BJ (cell line): ENCODE results near the gene FRYL. TPM values are rescaled to one million over a fixed set of nuclear protein-coding genes. Genes with fewer than 3 reads are reported as not detected.

ENCODE experiments used
- CTCF ChIA-PET: fragments of 350-600 bp; formaldehyde crosslinking; extraction: SDS; loops from one replicate; lab custom pipeline; 2021; ENCODE audit warnings: antibody characterized with exemption, inconsistent platforms; lab: Yijun Ruan, JAX
- POLR2A ChIA-PET: fragments of 300-600 bp; sonication (Branson Sonifier 250); formaldehyde crosslinking; extraction: SDS; loops from one replicate; lab custom pipeline; 2021; ENCODE audit warnings: antibody characterized with exemption; lab: Charles Lee
- DNase-seq: peaks from one replicate; pipeline ENCODE4 v3.0.0-alpha.2; 2011; ENCODE audit warnings: low read depth
- H3K27me3 ChIP-seq: 2 replicates; pipeline ENCODE4 v1.6.0; 2011; ENCODE audit warnings: low read length; ENCODE audit not compliant: control insufficient read depth, insufficient read depth
- H3K36me3 ChIP-seq: 2 replicates; pipeline ENCODE4 v1.5.1; 2011; ENCODE audit warnings: low read length; ENCODE audit not compliant: control insufficient read depth, insufficient read depth
- H3K4me3 ChIP-seq: 2 replicates; pipeline ENCODE4 v1.5.1; 2011; ENCODE audit warnings: low read depth, mild to moderate bottlenecking, control low read depth, low read length
- CTCF ChIP-seq: IDR thresholded peaks from 2 replicates; pipeline ENCODE4 v1.5.1; 2011; ENCODE audit warnings: low read depth, mild to moderate bottlenecking, control low read depth, inconsistent platforms, low read length, moderate library complexity; ENCODE audit not compliant: insufficient read depth
- polyA plus RNA-seq: library from polyadenylated mRNA; depleted of rRNA; stranded (reverse); fragments of >200 nt; gene quantifications from 2 replicates; pipeline ENCODE4 v1.2.3, GENCODE V29; 2011

The FRYL gene
- polyA plus RNA-seq, 1 experiment: 12.6 TPM

GRCh38 chr4:48681856-48682255, 98.2 kb downstream of the FRYL start:
- POLR2A ChIA-PET: no interaction called here
- CTCF ChIA-PET: interaction anchor here (0.7 to 2.3 kb wide), 4 partner anchors 13 to 108 kb away, joined by 3 to 5 read pairs (median 4); no protein-coding TSS in a partner anchor
- Histone ChIP-seq H3K4me3 (no peak overlapping the region), H3K27me3 (no peaks in the 10 kb centered on the region), H3K36me3 (no peaks in the 10 kb centered on the region)
- peak; percentile 36 for TF ChIP-seq CTCF
- no peak for DNase-seq

- DNase-seq: no peak
- no peak for TF ChIP-seq CTCF
- Histone ChIP-seq H3K4me3 (no peak overlapping the region), H3K27me3 (no peaks in the 10 kb centered on the region), H3K36me3 (no peaks in the 10 kb centered on the region)
- POLR2A ChIA-PET: no interaction called here
- CTCF ChIA-PET: interaction anchor here (0.9 to 2.3 kb wide), 3 partner anchors 13 to 102 kb away, joined by 3 to 5 read pairs (median 3); no protein-coding TSS in a partner anchor
These were observed 99.1 kb downstream of the FRYL start for GRCh38 chr4:48680848-48681568.

- Histone ChIP-seq H3K27me3 (no peaks in the 10 kb centered on the region), H3K36me3 (no peaks in the 10 kb centered on the region), H3K4me3 (no peak overlapping the region)
- DNase-seq: no peak
- POLR2A ChIA-PET: no interaction called here
- no peak for TF ChIP-seq CTCF
- CTCF ChIA-PET: no interaction called here
These were observed 106.5 kb downstream of the FRYL start for GRCh38 chr4:48673537-48673936.

GRCh38 chr4:48670587-48670986, 109.5 kb downstream of the FRYL start:
- Histone ChIP-seq H3K27me3 (no peaks in the 10 kb centered on the region), H3K4me3 (no peak overlapping the region), H3K36me3 (no peaks in the 10 kb centered on the region)
- ChIA-PET CTCF (no interaction called here), POLR2A (no interaction called here)
- TF ChIP-seq CTCF: no peak
- no peak for DNase-seq

- TF ChIP-seq CTCF: no peak
- no peaks in the 10 kb centered on the region for H3K36me3 ChIP-seq
- no peaks in the 10 kb centered on the region for H3K27me3 ChIP-seq
- DNase-seq: no peak
- POLR2A ChIA-PET: no interaction called here
- CTCF ChIA-PET: interaction anchor here (1.2 kb wide), 1 partner anchor 97 kb away, joined by 3 read pairs; no protein-coding TSS in a partner anchor
- no peak overlapping the region for H3K4me3 ChIP-seq
These were observed 111.0 kb downstream of the FRYL start for GRCh38 chr4:48669086-48669485.
